ENCODE measurements around the gene GABBR2.

Gene GABBR2

DNA sequence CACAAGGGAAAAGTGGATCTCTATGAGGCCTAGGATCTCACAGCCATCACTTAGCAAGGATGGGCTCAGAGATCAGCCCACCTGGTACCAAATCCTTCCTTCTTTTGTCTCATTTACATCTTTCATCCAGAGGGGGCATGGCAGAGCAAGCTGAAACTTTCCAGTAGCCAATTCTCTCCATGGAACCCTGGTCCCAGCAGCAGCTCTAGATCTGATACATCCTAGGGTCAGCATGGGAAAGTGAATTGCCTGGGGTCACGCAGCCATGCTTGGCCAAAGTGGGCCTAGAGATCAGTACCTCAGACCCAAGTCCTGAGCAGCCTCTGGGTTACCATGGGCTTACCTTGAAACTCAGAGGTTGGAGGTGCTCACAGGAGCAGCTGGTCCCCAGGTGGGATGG is 170.5 kb downstream of the GABBR2 start:
- H3K9ac ChIP-seq (ENCODE audit: low read depth, low read length), result no peak overlapping the region
- H3K4me3 ChIP-seq (ENCODE audit: low read length), result no peak overlapping the region
- H3K4me1 ChIP-seq (ENCODE audit: insufficient read depth, low read length), result no peaks in the 10 kb centered on the region
- H3K36me3 ChIP-seq (ENCODE audit: insufficient read depth, low read length), result no peaks in the 10 kb centered on the region
- 98% methylated on average over 1 of the region's 1 CpG for WGBS
- H3K9me3 ChIP-seq (ENCODE audit: insufficient read depth, low read depth, low read length), result no peaks in the 10 kb centered on the region
- no peaks in the 10 kb centered on the region for H3K27me3 ChIP-seq (ENCODE audit: insufficient read depth, low read length)
- H3K27ac ChIP-seq (ENCODE audit: low read depth, low read length), result no peak overlapping the region

DNA sequence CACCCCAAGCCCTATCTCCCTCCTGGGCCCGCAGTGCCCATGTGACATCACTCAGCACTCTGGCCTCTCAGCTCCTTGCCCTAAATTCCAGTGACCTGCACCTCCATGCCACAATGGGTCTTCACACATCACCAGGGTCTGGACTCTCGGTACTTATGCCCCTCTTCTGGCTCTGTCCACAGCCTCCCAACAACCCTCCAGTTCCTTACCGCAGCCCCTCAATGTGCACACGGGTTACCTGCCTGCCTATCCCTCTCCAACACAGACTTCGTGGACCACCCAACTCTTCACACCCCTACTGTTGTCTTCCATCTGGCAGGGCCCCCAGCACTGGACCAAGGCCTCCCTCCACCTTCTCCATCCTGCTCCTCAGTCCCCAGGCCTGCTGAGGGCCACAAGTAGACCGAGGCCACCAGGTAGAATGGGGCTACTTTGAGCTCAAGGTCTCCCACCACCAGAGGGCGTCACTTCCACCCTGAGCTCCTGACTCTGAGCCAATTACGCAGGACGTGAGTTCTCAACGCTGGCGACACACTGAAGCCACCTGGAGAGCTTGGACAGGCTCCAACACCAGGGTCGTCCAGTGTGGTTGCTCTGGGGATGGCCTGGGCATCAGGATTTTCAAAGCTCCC is 172.1 kb downstream of the GABBR2 start:
- H3K9ac ChIP-seq (ENCODE audit: low read depth, low read length), result no peak overlapping the region
- no peaks in the 10 kb centered on the region for H3K36me3 ChIP-seq (ENCODE audit: insufficient read depth, low read length)
- no peak overlapping the region for H3K27ac ChIP-seq (ENCODE audit: low read depth, low read length)
- H3K4me1 ChIP-seq (ENCODE audit: insufficient read depth, low read length), result no peaks in the 10 kb centered on the region
- H3K9me3 ChIP-seq (ENCODE audit: insufficient read depth, low read depth, low read length), result no peaks in the 10 kb centered on the region
- H3K4me3 ChIP-seq (ENCODE audit: low read length), result no peak overlapping the region
- WGBS, result 71% methylated on average over 12 of the region's 12 CpGs
- no peaks in the 10 kb centered on the region for H3K27me3 ChIP-seq (ENCODE audit: insufficient read depth, low read length)

GRCh38 chr9:98533866-98534265 is 174.9 kb downstream of the GABBR2 start:
- Histone ChIP-seq H3K9ac (ENCODE audit: low read depth, low read length) (no peak overlapping the region), H3K36me3 (ENCODE audit: insufficient read depth, low read length) (no peaks in the 10 kb centered on the region), H3K4me1 (ENCODE audit: insufficient read depth, low read length) (no peaks in the 10 kb centered on the region), H3K4me3 (ENCODE audit: low read length) (no peak overlapping the region), H3K9me3 (ENCODE audit: insufficient read depth, low read depth, low read length) (no peaks in the 10 kb centered on the region), H3K27ac (ENCODE audit: low read depth, low read length) (no peak overlapping the region), H3K27me3 (ENCODE audit: insufficient read depth, low read length) (no peaks in the 10 kb centered on the region)
- 90% methylated on average over 4 of the region's 4 CpGs for WGBS

GRCh38 chr9:98533132-98533531 is 175.6 kb downstream of the GABBR2 start:
- Histone ChIP-seq H3K36me3 (ENCODE audit: insufficient read depth, low read length) (no peaks in the 10 kb centered on the region), H3K27me3 (ENCODE audit: insufficient read depth, low read length) (no peaks in the 10 kb centered on the region; the same call in 1 of the 2 replicates), H3K27ac (ENCODE audit: low read depth, low read length) (no peak overlapping the region), H3K4me3 (ENCODE audit: low read length) (no peak overlapping the region), H3K9ac (ENCODE audit: low read depth, low read length) (no peak overlapping the region), H3K9me3 (ENCODE audit: insufficient read depth, low read depth, low read length) (no peaks in the 10 kb centered on the region), H3K4me1 (ENCODE audit: insufficient read depth, low read length) (no peaks in the 10 kb centered on the region)
- WGBS, result 85% methylated on average over 4 of the region's 4 CpGs

GRCh38 chr9:98532574-98532973 is 176.2 kb downstream of the GABBR2 start:
- H3K9ac ChIP-seq (ENCODE audit: low read depth, low read length), result no peak overlapping the region
- no peak overlapping the region for H3K4me3 ChIP-seq (ENCODE audit: low read length)
- no peaks in the 10 kb centered on the region; the same call in 1 of the 2 replicates for H3K27me3 ChIP-seq (ENCODE audit: insufficient read depth, low read length)
- H3K9me3 ChIP-seq (ENCODE audit: insufficient read depth, low read depth, low read length), result no peaks in the 10 kb centered on the region
- WGBS, result 93% methylated on average over 3 of the region's 3 CpGs
- no peaks in the 10 kb centered on the region for H3K4me1 ChIP-seq (ENCODE audit: insufficient read depth, low read length)
- no peaks in the 10 kb centered on the region for H3K36me3 ChIP-seq (ENCODE audit: insufficient read depth, low read length)
- no peak overlapping the region for H3K27ac ChIP-seq (ENCODE audit: low read depth, low read length)

DNA sequence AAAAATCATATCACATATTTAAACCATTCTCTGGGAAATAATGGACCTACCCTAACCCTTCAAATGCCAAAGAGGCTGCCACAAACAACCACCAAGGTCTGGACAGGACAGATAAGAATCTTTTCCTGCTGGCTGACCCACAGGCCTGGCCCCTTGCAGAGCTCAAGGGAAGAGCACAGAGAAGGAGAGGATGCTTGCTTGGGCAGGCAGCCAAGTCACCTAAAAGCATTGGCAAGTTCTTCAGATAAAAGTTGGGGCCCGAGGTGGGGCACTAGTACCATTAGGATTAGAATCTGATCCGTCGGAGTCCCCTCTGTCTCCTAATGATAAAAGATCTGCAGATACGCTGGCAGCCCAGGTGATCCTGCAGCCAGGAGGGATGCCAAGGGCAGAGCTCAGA is 176.6 kb downstream of the GABBR2 start:
- Histone ChIP-seq H3K27ac (ENCODE audit: low read depth, low read length) (no peak overlapping the region), H3K9me3 (ENCODE audit: insufficient read depth, low read depth, low read length) (no peaks in the 10 kb centered on the region), H3K4me3 (ENCODE audit: low read length) (no peak overlapping the region), H3K36me3 (ENCODE audit: insufficient read depth, low read length) (no peaks in the 10 kb centered on the region), H3K9ac (ENCODE audit: low read depth, low read length) (no peak overlapping the region), H3K27me3 (ENCODE audit: insufficient read depth, low read length) (no peaks in the 10 kb centered on the region; the same call in 1 of the 2 replicates), H3K4me1 (ENCODE audit: insufficient read depth, low read length) (no peaks in the 10 kb centered on the region)
- WGBS, result 94% methylated on average over 4 of the region's 4 CpGs

DNA sequence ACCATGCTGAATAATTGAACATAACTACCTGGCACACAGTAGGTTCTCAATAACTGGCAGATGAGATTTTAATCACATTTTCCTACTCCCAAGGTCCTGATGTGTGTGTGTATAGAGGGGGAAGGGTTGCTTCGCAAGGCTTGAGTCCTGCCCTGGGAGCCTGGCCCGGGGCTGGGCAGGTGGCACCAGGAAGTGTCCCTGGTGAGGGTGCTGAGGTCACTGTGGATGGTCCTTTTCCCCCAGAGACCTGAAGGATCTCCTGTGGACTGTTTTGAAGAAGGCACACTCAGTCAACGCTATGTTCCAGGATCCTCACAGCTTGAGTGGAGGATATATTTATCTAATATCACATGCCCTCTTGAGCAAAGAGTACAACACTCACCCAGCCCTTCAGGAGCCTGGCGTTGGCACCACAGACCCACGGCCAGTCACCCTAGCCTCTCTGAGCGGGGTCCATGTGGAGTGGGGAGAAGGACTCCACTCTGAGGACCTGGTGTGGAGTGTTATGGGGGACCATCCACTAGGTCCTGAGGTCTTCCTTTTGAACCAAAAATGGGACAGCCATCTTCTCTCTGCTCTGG is 177.8 kb downstream of the GABBR2 start:
- H3K4me3 ChIP-seq (ENCODE audit: low read length), result no peak overlapping the region
- H3K9me3 ChIP-seq (ENCODE audit: insufficient read depth, low read depth, low read length), result no peaks in the 10 kb centered on the region
- no peak overlapping the region for H3K27ac ChIP-seq (ENCODE audit: low read depth, low read length)
- H3K36me3 ChIP-seq (ENCODE audit: insufficient read depth, low read length), result no peaks in the 10 kb centered on the region
- H3K27me3 ChIP-seq (ENCODE audit: insufficient read depth, low read length), result no peaks in the 10 kb centered on the region; the same call in 1 of the 2 replicates
- H3K9ac ChIP-seq (ENCODE audit: low read depth, low read length), result no peak overlapping the region
- WGBS, result 95% methylated on average over 5 of the region's 6 CpGs
- H3K4me1 ChIP-seq (ENCODE audit: insufficient read depth, low read length), result no peaks in the 10 kb centered on the region

GRCh38 chr9:98530275-98530674 is 178.5 kb downstream of the GABBR2 start:
- Histone ChIP-seq H3K36me3 (ENCODE audit: insufficient read depth, low read length) (no peaks in the 10 kb centered on the region), H3K4me1 (ENCODE audit: insufficient read depth, low read length) (no peaks in the 10 kb centered on the region), H3K4me3 (ENCODE audit: low read length) (no peak overlapping the region), H3K9ac (ENCODE audit: low read depth, low read length) (no peak overlapping the region), H3K9me3 (ENCODE audit: insufficient read depth, low read depth, low read length) (no peaks in the 10 kb centered on the region), H3K27ac (ENCODE audit: low read depth, low read length) (no peak overlapping the region), H3K27me3 (ENCODE audit: insufficient read depth, low read length) (no peaks in the 10 kb centered on the region; the same call in 1 of the 2 replicates)
- 82% methylated on average over 8 of the region's 8 CpGs for WGBS

DNA sequence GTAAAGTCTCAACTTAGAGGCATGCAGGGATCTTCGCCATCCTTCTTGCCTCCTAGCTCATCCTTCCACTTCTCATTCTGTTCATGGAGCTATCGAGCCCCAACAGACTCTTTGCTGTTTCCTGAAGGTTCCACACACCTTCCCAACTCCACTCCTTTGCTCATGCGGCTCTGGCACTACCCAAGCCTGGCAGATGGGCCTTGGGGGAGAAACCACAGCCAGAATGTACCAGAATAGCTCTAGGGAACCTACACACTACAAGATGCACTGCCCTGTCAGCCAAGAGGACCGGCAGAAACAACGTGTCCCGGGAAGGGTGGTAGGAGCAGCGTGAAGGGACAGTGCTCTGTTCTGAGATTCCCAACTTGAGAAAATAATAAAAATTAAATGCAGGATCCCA is 178.9 kb downstream of the GABBR2 start:
- WGBS, result 98% methylated on average over 7 of the region's 7 CpGs
- Histone ChIP-seq H3K27ac (ENCODE audit: low read depth, low read length) (no peak overlapping the region), H3K4me3 (ENCODE audit: low read length) (no peak overlapping the region), H3K9ac (ENCODE audit: low read depth, low read length) (no peak overlapping the region), H3K4me1 (ENCODE audit: insufficient read depth, low read length) (no peaks in the 10 kb centered on the region), H3K27me3 (ENCODE audit: insufficient read depth, low read length) (no peaks in the 10 kb centered on the region; the same call in 1 of the 2 replicates), H3K9me3 (ENCODE audit: insufficient read depth, low read depth, low read length) (no peaks in the 10 kb centered on the region), H3K36me3 (ENCODE audit: insufficient read depth, low read length) (no peaks in the 10 kb centered on the region)

DNA sequence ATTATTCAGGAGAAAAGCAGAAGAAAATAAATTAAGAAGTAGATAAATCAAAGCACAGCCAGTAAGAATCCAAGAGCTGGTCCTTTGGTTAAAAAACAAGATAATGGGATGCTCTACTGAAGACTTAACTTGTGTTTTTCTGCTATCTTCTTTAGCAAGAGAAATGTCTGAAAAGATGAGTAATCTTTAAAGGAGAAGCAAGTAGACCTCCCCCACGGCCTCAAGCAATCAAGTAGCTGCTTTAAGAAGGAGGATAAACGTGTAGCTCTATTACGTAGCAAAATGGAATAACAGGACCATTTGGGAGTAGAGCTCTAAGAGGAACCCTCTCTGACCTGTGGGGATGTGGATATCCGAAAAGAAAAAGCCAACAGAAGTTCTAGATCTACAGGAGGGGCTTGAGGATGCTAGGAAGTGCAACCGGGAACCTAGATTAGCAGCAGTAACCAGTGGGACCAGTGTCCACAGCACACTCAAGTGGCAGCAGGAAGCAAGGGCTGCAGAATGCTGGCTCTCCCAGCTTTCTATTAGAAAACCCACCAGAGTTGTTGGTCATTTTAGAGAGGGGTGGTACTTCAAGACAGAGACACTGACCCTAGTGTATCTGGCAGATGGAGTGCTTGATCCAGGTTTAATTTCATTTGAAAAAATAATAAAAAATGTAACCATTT is 185.4 kb downstream of the GABBR2 start:
- no peak overlapping the region for H3K4me3 ChIP-seq (ENCODE audit: low read length)
- 49% methylated on average over 5 of the region's 5 CpGs for WGBS
- H3K27ac ChIP-seq (ENCODE audit: low read depth, low read length), result no peak overlapping the region
- no peaks in the 10 kb centered on the region for H3K36me3 ChIP-seq (ENCODE audit: insufficient read depth, low read length)
- no peaks in the 10 kb centered on the region for H3K9me3 ChIP-seq (ENCODE audit: insufficient read depth, low read depth, low read length)
- no peak overlapping the region for H3K9ac ChIP-seq (ENCODE audit: low read depth, low read length)
- no peaks in the 10 kb centered on the region for H3K27me3 ChIP-seq (ENCODE audit: insufficient read depth, low read length)
- no peaks in the 10 kb centered on the region for H3K4me1 ChIP-seq (ENCODE audit: insufficient read depth, low read length)

GRCh38 chr9:98522487-98522886 is 186.2 kb downstream of the GABBR2 start:
- no peaks in the 10 kb centered on the region for H3K9me3 ChIP-seq (ENCODE audit: insufficient read depth, low read depth, low read length)
- H3K4me1 ChIP-seq (ENCODE audit: insufficient read depth, low read length), result no peaks in the 10 kb centered on the region
- H3K9ac ChIP-seq (ENCODE audit: low read depth, low read length), result no peak overlapping the region
- no peaks in the 10 kb centered on the region for H3K27me3 ChIP-seq (ENCODE audit: insufficient read depth, low read length)
- no peaks in the 10 kb centered on the region for H3K36me3 ChIP-seq (ENCODE audit: insufficient read depth, low read length)
- no peak overlapping the region for H3K27ac ChIP-seq (ENCODE audit: low read depth, low read length)
- H3K4me3 ChIP-seq (ENCODE audit: low read length), result no peak overlapping the region

Data from HUES64 (cell line).